Measurements from ENCODE around the gene LHX2.

GRCh38 chr9:124014956-124015660 lies 3.5 kb downstream of the LHX2 start:
- TF ChIP-seq CTCF (IDR thresholded peaks at IDR 0.05) (no peak), TAF1 (IDR thresholded peaks at IDR 0.05; ENCODE audit: borderline replicate concordance, low read depth, low read length) (no peak), RAD21 (IDR thresholded peaks at IDR 0.05; ENCODE audit: low read length) (no peak), GABPA (IDR thresholded peaks at IDR 0.05; ENCODE audit: low read depth) (no peak), JUND (IDR thresholded peaks at IDR 0.05) (no peak), SIN3A (IDR thresholded peaks at IDR 0.05; ENCODE audit: borderline replicate concordance, low read depth, low read length) (no peak)
- TF ChIP-seq, protein P1, sequence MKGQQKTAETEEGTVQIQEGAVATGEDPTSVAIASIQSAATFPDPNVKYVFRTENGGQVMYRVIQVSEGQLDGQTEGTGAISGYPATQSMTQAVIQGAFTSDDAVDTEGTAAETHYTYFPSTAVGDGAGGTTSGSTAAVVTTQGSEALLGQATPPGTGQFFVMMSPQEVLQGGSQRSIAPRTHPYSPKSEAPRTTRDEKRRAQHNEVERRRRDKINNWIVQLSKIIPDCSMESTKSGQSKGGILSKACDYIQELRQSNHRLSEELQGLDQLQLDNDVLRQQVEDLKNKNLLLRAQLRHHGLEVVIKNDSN (IDR thresholded peaks at IDR 0.05; ENCODE audit: borderline replicate concordance, low read depth), result no peak
- TF ChIP-seq, protein P2, sequence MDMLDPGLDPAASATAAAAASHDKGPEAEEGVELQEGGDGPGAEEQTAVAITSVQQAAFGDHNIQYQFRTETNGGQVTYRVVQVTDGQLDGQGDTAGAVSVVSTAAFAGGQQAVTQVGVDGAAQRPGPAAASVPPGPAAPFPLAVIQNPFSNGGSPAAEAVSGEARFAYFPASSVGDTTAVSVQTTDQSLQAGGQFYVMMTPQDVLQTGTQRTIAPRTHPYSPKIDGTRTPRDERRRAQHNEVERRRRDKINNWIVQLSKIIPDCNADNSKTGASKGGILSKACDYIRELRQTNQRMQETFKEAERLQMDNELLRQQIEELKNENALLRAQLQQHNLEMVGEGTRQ (IDR thresholded peaks at IDR 0.05; ENCODE audit: borderline replicate concordance, low read depth, low read length), result no peak
